Heart right ventricle (tissue), 16 donors: Measurements from ENCODE around the gene CREB5. TPM values are rescaled to one million over a fixed set of nuclear protein-coding genes. Genes with fewer than 3 reads are reported as not detected.

ENCODE experiments used
- ATAC-seq, 8 donors: fragments of 200-7000 bp; cut with Tn5 transposase; one replicate each; pipeline ENCODE4 v1.9.1; 2020; ENCODE audit warnings: mild to moderate bottlenecking in 8 of 8, moderate library complexity in 8 of 8, moderate number of reproducible peaks in 1 of 8
- DNase-seq, 2 donors: peaks; one replicate each; pipeline ENCODE4 v3.0.0-alpha.2; 2020
- H3K27ac ChIP-seq, 10 donors: fragments of 200-600 bp; sonication (generic) in 2 of 10; one replicate each; pipeline versions ENCODE4 v1.5.0 to v1.8.0; 2020 to 2022; ENCODE audit warnings: mild to moderate bottlenecking in 3 of 10
- H3K27me3 ChIP-seq, 7 donors: fragments of 200-600 bp; one replicate each; pipeline ENCODE4 v1.8.0; 2021 to 2022; ENCODE audit warnings: mild to moderate bottlenecking in 2 of 7
- H3K36me3 ChIP-seq, 9 donors: fragments of 200-600 bp; sonication (generic) in 1 of 9; one replicate each; pipeline versions ENCODE4 v1.5.0 to v1.8.0; 2020 to 2022; ENCODE audit warnings: mild to moderate bottlenecking in 2 of 9
- H3K4me1 ChIP-seq, 9 donors: fragments of 200-600 bp; sonication (generic) in 1 of 9; one replicate each; pipeline versions ENCODE4 v1.5.0 to v1.8.0; 2020 to 2022; ENCODE audit warnings: mild to moderate bottlenecking in 4 of 9
- H3K4me3 ChIP-seq, 10 donors: fragments of 200-600 bp; sonication (generic) in 2 of 10; one replicate each; pipeline versions ENCODE4 v1.5.0 to v1.8.0; 2020 to 2022; ENCODE audit warnings: mild to moderate bottlenecking in 7 of 10, moderate library complexity in 2 of 10
- H3K9me3 ChIP-seq, 11 donors: fragments of 200-600 bp in 10 of 11; sonication (generic) in 2 of 11; one replicate each; pipeline versions ENCODE4 v1.5.0 to v1.8.0; 2013 to 2022; ENCODE audit warnings: mild to moderate bottlenecking in 2 of 11, control low read depth in 1 of 11, moderate library complexity in 1 of 11
- CTCF ChIP-seq, 9 donors: fragments of 200-600 bp; sonication (generic) in 2 of 9; IDR thresholded peaks; one replicate each; pipeline versions ENCODE4 v1.5.0 to v1.8.0; 2021 to 2022; ENCODE audit warnings: antibody characterized with exemption in 9 of 9, mild to moderate bottlenecking in 5 of 9, moderate library complexity in 1 of 9
- WGBS, 2 donors: extraction: QIAGEN DNeasy Blood & Tissue Kit; methylation state at CpG; one replicate each; pipeline ENCODE4 v1.1.7; 2013; ENCODE audit warnings: inconsistent platforms in 1 of 2; 5-methylcytosine and 5-hydroxymethylcytosine counted together
- intact Hi-C, 10 donors: fragments of 100-400 bp; cut with DNase I; formaldehyde crosslinking; loops; one replicate each; pipeline versions ENCODE4 v1.11.1 to v1.14.2; 2022
- polyA plus RNA-seq, 2 donors: library from polyadenylated mRNA; stranded (reverse); fragments of 200-250 nt; gene quantifications; one replicate each; pipeline ENCODE4 v1.2.3, GENCODE V29; 2013
- total RNA-seq, 10 donors: library from RNA; stranded (reverse); fragmentation: NEBNext Ultra II Directional in 3 of 10; extraction: Animal tissue kit (Norgen Biotek cat#: 25700) in 3 of 10; gene quantifications; one replicate each; pipeline versions ENCODE4 v1.2.1 to v1.2.4, GENCODE V29; 2021 to 2023
- donor health status: Arrhythmogenic right ventricular cardiomyopathy.
- donor health status: ischemic (EF 13 %, LVEDD 7.1; RV severe dilation, severe dysfunction).
- donor health status: healthy with polysubstance abuse.
- donor health status: DM: no; HTN: yes; CAD: no.
- donor health status: DM: no; HTN: no; CAD: no.
- donor health status: ischemic (EF 25% LVEDD 6.9; RV normal size, moderate dysfunction).
- donor health status: ischemic (EF 25% LVEDD 5.7; RV mildly dilated, moderate dysfunction).
- donor health status: healthy.
- donor health status: DM: yes; HTN: yes; CAD: no.
- donor health status: Ischemic cardiomyopathy.
- donor health status: ischemic (EF 35%, LVEDD 5.7; RV mildly dilated, moderate dysfunction).
- donor health status: nonischemic (EF 11% LVEDD 7.7; RV severe dilation, severe dysfunction).
- donor health status: DM: yes; HTN: yes; CAD: no.
- donor health status: PGD.
- donor health status: ischemic (EF 29% LVEDD 5.4; RV normal size, mild dysfunction).
- donor health status: nonischemic (EF 23%, LVEDD 6.1; RV moderate dilation, normal function).

The CREB5 gene
- total and polyA plus RNA-seq, 12 donors: 4.7 to 170 (median 19.0) TPM

GRCh38 chr7:28654110-28654509 is 241.8 kb downstream of the CREB5 start:
- TF ChIP-seq CTCF (IDR thresholded peaks at IDR 0.05): no peak
- no peak for ATAC-seq
- DNase-seq: no peak
- no peaks in the 10 kb centered on the region for H3K27me3 ChIP-seq
- H3K4me1 ChIP-seq: peaks cover 0 to 6% (median 0%) of the 10 kb centered on the region in 9 donors
- no peak overlapping the region for H3K27ac ChIP-seq
- no peaks in the 10 kb centered on the region for H3K36me3 ChIP-seq
- H3K9me3 ChIP-seq: peaks cover 0 to 1% (median 0%) of the 10 kb centered on the region in 11 donors
- 92% methylated on average over 6 of the region's 6 CpGs for WGBS, 2 donors
- intact Hi-C loops: no loop called here
- no peak overlapping the region for H3K4me3 ChIP-seq

- intact Hi-C loops: no loop called here
These were observed 244.2 kb downstream of the CREB5 start for GRCh38 chr7:28656529-28656928.

GRCh38 chr7:28658381-28658780 is 246.1 kb downstream of the CREB5 start:
- ATAC-seq (no peak), DNase-seq (no peak)
- Histone ChIP-seq H3K27ac (no peak overlapping the region), H3K4me1 (peaks cover 0 to 8% (median 0%) of the 10 kb centered on the region in 9 donors), H3K36me3 (no peaks in the 10 kb centered on the region), H3K27me3 (no peaks in the 10 kb centered on the region), H3K9me3 (peaks cover 0 to 18% (median 7%) of the 10 kb centered on the region in 11 donors), H3K4me3 (no peak overlapping the region)
- no peak for TF ChIP-seq CTCF (IDR thresholded peaks at IDR 0.05)
- 76% methylated on average over 5 of the region's 5 CpGs for WGBS, 2 donors
- intact Hi-C loops: no loop called here

More at GRCh38 chr7:28656529-28656928, 244.2 kb downstream of the CREB5 start:
- Histone ChIP-seq H3K27ac (no peak overlapping the region), H3K4me1 (peaks cover 0 to 1% (median 0%) of the 10 kb centered on the region in 9 donors), H3K27me3 (no peaks in the 10 kb centered on the region), H3K36me3 (no peaks in the 10 kb centered on the region), H3K4me3 (no peak overlapping the region), H3K9me3 (peaks cover 0 to 18% (median 7%) of the 10 kb centered on the region in 11 donors)
- no peak for TF ChIP-seq CTCF (IDR thresholded peaks at IDR 0.05)
- ATAC-seq: no peak
- WGBS, 2 donors: 91% methylated on average over 1 of the region's 1 CpG
- DNase-seq: no peak

GRCh38 chr7:28660132-28660531 is 247.8 kb downstream of the CREB5 start:
- 86 to 90% methylated on average over 2 of the region's 2 CpGs for WGBS, 2 donors
- no peak for DNase-seq
- intact Hi-C loops: no loop called here

More at GRCh38 chr7:28660132-28660531, 247.8 kb downstream of the CREB5 start:
- no peak for TF ChIP-seq CTCF (IDR thresholded peaks at IDR 0.05)
- no peak for ATAC-seq
- peaks cover 0 to 8% (median 0%) of the 10 kb centered on the region in 9 donors for H3K4me1 ChIP-seq
- H3K27me3 ChIP-seq: no peaks in the 10 kb centered on the region
- peaks cover 0 to 18% (median 7%) of the 10 kb centered on the region in 11 donors for H3K9me3 ChIP-seq
- no peak overlapping the region for H3K27ac ChIP-seq
- H3K4me3 ChIP-seq: no peak overlapping the region
- no peaks in the 10 kb centered on the region for H3K36me3 ChIP-seq
